ENCODE data around the gene ZNF181.
"Not testable (repeated sequence)": the region's sequence is repeated elsewhere in the genome, so short reads cannot be mapped to it uniquely, and the experiment has no call there.

ZNF181 gene

DNA sequence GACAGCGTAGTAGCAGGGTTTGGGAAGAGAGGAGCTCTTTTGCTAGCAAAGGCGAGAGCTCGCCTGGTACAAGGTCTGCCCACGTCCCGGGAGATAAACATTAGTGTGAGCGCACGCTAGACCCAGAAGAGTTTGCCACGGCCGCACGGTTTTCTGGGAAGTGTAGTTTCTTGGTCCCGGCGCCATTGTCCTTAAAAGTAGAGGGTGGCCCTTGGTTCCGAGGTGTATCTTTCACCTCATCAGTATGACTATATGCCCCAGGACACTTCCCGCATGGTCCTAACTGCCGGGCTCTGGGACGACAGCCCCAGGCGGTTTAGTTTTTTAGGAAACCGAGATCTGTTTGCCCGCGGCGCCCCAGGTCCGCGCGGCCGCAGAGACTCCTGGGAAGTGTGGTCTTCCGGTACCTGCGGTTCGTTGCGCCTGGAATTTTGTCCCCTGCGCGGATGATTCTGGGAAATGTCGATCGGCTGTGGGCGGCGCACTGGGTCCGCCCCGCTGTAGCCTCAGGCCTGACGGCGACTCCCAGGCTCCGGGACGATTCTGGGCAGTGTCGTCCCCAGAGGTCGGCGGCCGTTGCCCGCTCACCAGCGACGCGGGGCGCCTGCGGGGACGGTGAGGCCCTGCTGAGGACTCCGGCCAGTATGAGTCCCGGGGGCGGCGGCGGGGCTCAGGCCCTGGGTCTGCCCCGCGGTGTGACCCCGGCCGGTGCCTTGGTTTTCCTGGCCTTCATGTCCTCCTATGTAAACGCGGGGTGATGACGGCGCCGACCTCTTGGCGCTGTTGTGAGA is at the start of gene ZNF181:
Gene ZNF181, plus strand, starts transcription at position 498 of the 791 bp plus-strand sequence. CDS start 795 bp downstream, outside the sequence.
- in situ Hi-C loops (cut with MboI; ENCODE audit: low sequenced_read_pairs) = no loop called here

GRCh38 chr19:34685266-34685665 is 48.8 kb upstream of the ZNF181 start:
- in situ Hi-C loops (cut with MboI; ENCODE audit: low sequenced_read_pairs) = not testable (repeated sequence)

DNA sequence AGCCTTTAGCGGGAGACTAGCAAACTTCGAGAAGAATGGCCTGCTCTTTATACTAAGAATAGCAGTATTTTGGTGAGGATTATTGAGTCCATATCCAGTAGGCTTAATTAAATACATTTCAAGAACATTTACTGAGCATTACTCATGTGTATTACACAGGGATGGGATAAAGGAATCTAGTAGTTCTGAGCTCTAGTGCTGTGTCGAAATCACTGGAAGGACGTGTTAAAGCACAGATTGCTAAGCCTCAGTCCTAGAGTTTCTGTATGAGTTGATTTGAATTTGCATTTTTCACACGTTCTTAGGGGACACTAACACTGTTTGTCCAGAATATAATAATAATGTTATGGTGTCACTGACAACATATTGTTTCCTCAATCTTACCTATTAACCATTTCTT is 47.6 kb upstream of the ZNF181 start:
- in situ Hi-C loops (cut with MboI; ENCODE audit: low sequenced_read_pairs) = no loop called here

GRCh38 chr19:34687348-34687747 is 46.7 kb upstream of the ZNF181 start:
- in situ Hi-C loops (cut with MboI; ENCODE audit: low sequenced_read_pairs) = no loop called here

- in situ Hi-C loops (cut with MboI; ENCODE audit: low sequenced_read_pairs) = no loop called here
Measured at GRCh38 chr19:34688592-34688991, 45.5 kb upstream of the ZNF181 start.

DNA sequence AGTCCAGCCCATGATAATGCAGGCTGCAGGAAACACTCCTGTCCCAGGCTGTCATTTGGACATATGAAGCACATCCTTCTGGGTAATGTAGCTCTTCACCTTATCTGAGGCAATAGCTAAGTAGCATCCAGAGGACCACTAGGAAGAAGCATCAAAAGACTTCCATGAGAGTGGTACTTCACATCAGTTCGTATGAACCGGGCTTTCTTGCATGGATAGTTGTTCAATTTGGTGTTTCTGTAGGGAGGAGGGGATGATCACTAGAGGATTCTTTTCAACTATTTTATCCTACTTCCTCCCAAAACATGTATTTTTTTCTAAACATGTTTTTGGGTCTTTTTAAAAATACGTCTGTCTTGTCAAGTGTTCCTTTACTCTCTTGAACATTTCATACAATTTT is 43.7 kb upstream of the ZNF181 start:
- in situ Hi-C loops (cut with MboI; ENCODE audit: low sequenced_read_pairs) = no loop called here

GRCh38 chr19:34692549-34692948 is 41.5 kb upstream of the ZNF181 start:
- in situ Hi-C loops (cut with MboI; ENCODE audit: low sequenced_read_pairs) = no loop called here

DNA sequence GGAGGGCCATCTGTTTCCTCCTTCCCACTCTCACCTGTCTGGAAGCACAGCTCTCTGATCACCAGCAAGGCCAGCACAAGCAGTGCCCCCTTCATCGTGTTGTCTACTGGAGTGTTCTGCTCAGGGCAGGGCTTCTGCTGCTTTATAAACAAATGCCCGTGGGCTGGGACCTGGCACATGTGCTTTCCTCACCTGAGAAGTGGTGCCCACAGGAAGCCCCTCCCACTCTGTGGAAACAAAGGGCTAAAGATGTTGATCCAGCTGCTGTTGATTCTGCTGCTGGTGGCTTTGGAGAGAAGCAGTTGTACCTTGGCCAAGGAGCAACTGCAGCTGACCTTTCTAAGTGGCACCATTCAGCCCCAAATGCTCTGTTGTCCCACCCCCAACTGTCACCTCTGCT is 26.4 kb upstream of the ZNF181 start:
- in situ Hi-C loops (cut with MboI; ENCODE audit: low sequenced_read_pairs) = no loop called here

DNA sequence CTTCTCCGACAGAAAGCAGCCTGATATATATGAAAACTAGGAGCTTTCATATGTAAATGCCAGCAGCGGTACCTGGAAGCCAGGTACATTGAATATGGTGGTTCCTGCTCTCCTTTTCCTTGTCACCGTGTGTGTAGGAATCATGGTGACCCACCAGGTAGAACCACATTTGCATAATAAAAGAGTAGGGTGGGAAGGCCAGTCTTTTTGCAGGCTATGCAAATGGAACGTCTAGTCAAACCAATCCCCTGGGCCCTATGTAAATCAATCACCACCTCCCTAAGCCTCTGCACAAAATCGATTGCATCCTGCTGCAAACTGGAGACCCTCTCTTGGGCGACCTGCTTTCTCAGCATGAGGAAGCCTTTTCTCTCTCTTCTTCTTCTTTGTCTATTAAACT is 22.2 kb upstream of the ZNF181 start:
- in situ Hi-C loops (cut with MboI; ENCODE audit: low sequenced_read_pairs) = no loop called here

DNA sequence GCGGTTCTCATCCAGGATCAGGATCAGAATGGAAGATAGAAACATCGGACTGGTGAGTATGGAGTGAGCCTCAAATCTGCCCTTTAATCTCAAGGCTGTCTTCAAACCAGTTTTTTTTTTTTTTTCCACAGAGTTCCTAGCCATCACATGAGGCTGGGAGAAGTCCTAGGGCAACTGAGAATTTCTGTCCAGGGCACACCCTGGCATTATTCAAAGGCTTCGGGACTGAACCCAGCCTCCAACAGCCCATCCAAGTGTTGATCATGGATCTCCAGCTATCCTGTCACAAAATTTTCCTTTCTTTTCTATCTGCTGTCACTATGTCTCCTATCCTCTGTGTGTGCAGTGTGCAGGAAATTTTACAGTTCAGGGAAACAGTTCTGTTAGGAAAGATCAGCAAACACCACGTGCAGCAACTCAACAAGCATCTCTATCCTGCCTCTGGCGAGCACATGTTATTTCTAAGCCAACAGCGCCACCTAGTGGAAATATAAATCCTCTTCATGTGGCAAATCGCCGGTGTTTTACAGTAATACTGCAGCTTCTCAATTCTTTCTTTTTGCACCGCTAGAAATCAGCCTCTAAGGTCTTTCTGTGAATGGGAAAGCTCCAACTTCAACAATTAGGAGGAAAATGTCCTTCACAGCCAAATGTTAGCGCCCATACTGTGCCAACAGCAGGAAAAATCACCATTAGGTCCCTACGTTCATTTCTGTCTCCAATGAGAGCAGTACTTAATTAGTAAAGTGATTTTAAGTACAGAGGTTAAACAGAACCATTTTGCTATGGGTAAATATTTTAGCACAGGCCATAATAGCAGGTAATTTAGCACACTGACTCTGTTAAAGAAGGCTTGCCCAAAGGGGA is 21.4 kb upstream of the ZNF181 start:
- in situ Hi-C loops (cut with MboI; ENCODE audit: low sequenced_read_pairs) = no loop called here

GRCh38 chr19:34713262-34713637 is 20.8 kb upstream of the ZNF181 start:
- in situ Hi-C loops (cut with MboI; ENCODE audit: low sequenced_read_pairs) = no loop called here

- in situ Hi-C loops (cut with MboI; ENCODE audit: low sequenced_read_pairs) = no loop called here
Measured at GRCh38 chr19:34715357-34715756, 18.7 kb upstream of the ZNF181 start.

DNA sequence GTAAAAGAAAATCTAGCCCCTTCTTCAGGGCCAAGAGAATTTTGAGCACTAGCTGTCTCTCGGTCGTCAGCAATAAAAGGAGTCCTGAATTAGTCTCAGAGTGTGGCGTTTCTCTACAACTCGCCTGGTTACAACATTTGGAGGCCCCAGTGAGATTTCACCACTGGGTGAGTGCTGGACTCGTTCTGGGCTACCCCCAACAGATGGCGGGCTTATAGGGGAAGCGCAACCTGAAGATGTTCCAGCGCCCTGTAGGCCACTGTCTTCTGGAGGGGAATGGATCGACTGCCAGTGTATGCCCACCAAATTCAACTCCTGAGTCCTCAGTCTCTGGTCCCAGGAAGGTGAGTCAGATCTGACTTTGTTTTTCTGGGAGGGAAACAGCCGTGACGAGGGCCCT is 11.7 kb upstream of the ZNF181 start:
- in situ Hi-C loops (cut with MboI; ENCODE audit: low sequenced_read_pairs) = no loop called here

- in situ Hi-C loops (cut with MboI; ENCODE audit: low sequenced_read_pairs) = no loop called here
Measured at GRCh38 chr19:34725400-34725799, 8.6 kb upstream of the ZNF181 start.

- in situ Hi-C loops (cut with MboI; ENCODE audit: low sequenced_read_pairs) = no loop called here
Measured at GRCh38 chr19:34731019-34731829, 2.8 kb upstream of the ZNF181 start.

DNA sequence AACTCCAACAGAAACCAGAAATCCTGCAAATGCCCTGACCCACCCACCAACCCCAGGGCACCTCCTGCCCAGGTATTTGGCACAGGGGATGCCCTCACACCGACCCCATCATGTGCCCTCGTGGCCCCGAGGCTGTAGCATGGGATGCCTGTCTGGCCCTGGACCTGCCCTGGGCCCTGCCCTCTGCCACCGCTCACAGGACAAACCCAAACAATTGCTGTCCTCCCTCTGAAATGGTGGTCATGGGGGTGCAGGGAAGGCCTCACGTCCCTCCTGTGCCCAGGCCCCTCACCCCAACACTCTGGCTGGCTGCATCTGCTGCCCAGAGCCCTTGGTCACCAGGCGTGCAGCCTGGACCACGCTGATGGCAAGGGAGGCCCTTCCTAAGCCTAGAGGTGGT is 2.1 kb upstream of the ZNF181 start:
- in situ Hi-C loops (cut with MboI; ENCODE audit: low sequenced_read_pairs) = no loop called here

DNA sequence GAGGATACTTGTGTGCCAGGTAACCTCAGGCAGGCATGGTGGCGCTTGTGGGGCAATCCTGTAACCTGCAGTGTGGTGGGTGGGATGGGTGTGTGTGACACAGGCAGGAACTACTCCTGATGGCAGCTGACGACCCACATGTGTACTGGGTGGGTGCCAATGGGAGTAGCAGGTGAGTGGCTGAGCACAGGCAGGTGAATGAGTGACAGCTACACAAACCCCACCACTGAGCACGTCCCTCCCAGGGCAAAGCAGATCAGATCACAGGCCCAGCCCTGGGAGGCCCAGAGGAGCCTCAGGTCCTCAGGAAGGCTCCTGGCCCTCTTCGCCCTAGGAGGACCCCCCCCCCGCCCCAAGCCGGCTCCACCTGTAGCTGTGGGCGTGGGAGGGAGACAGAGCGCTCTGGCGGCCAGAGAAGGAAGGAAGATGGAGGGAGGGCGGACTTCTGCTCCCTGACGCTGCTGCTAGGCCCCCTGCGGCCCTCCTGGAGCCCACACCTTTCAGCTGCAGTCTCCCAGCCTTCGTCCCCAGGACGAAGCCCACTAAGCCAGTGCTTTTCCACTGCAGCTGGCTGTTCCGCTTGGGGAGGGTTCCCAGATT is 1.3 kb upstream of the ZNF181 start:
- in situ Hi-C loops (cut with MboI; ENCODE audit: low sequenced_read_pairs) = no loop called here

GRCh38 chr19:34733266-34733745 is 737 bp upstream of the ZNF181 start:
- in situ Hi-C loops (cut with MboI; ENCODE audit: low sequenced_read_pairs) = no loop called here

DNA sequence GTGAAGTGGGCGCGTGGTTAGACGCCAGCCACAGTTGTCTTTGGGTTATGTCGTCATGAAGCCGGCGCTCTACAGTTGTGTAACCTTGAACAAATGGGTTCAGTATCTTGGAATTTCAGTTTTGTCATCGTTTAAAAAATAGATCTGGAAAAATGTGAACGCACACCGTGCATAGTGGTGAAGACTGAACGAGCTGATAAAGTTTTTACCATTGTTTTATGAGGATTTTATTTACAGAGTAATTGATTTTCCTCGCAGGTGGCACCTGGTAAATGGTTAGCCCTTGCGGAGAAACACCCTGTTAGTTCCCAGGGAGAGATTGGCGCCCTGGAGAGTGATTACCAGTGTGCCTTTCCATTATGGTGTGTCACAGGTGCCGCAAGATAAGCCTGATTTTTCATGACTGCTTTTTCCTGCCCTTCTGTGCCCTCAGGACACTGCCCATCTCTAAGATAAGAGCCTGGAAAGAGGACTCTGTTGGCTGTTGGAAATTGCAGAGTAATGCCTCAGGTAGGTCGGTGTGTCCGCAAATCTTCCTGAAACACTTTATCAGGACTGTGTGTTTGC is 577 bp downstream of the ZNF181 start:
- in situ Hi-C loops (cut with MboI; ENCODE audit: low sequenced_read_pairs) = no loop called here

GRCh38 chr19:34744896-34745690 is 11.1 kb downstream of the ZNF181 start:
- in situ Hi-C loops (cut with MboI; ENCODE audit: low sequenced_read_pairs) = no loop called here

All from HL-60/S4 treated with retinoic acid at 250 ng/mL for 4 days and 3 days (cell line).